C4-2B (cell line): ENCODE measurements around the gene POLR1H.

Experiments used
- CTCF ChIP-seq: fragments of 450-650 bp; conservative IDR thresholded peaks from 2 replicates; pipeline ENCODE4 v1.5.1; 2017; ENCODE audit warnings: mild to moderate bottlenecking
- ZFX ChIP-seq: fragments of 450-650 bp; IDR thresholded peaks from 2 replicates; pipeline ENCODE4 v1.6.1; 2017

GRCh38 chr6:30020626-30021025, 40.4 kb upstream of the POLR1H start:
- no peak for TF ChIP-seq CTCF
- no peak for TF ChIP-seq ZFX
